EL (cell line): Measurements from ENCODE around the gene PCED1B.
A peak's percentile ranks its signal among the peaks of the same experiment; 100 is the strongest.

Experiments used
- DNase-seq: peaks from one replicate; pipeline ENCODE4 v3.0.0-alpha.2; 2016

The PCED1B gene

DNA sequence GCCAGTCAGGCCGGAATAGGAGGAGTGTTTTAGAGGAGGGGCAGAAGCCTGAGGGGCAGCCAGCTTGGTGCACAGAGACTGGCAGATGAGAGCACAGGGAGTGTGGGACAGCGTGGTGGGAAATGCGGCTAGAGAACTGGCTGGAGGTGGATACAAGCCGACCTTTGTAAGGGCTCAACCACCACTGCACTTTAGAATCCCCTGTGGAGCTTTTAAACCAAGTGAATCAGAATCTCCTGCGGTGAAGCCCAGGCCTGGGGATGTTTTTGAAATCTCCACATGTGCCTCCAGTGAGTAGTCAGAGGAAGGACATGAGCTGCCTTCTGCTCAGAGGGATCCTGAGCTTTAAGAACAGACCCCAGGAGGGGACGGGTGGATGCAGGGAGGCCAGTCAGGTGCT, 10.9 kb upstream of the PCED1B start:
- DNase-seq: peak; percentile 24

DNA sequence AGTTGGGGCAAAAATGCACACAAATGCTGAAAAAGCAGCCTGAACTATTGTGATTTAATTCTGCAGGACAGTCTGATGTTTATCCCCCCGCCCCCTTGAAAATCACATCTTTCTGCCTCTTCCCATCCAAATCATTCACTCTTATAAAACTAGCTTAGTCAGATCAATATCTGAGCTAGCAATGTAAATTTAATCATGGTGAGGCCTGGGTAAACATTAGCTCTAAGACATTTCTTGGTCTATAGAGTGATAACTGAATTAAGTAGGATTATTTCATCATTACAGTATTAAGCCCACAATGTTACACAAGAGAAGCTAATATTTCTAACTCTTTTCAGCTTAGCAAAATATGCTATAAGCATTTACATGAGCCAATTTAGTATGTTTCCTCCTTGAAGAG, 9.1 kb upstream of the PCED1B start:
- DNase-seq: no peak

DNA sequence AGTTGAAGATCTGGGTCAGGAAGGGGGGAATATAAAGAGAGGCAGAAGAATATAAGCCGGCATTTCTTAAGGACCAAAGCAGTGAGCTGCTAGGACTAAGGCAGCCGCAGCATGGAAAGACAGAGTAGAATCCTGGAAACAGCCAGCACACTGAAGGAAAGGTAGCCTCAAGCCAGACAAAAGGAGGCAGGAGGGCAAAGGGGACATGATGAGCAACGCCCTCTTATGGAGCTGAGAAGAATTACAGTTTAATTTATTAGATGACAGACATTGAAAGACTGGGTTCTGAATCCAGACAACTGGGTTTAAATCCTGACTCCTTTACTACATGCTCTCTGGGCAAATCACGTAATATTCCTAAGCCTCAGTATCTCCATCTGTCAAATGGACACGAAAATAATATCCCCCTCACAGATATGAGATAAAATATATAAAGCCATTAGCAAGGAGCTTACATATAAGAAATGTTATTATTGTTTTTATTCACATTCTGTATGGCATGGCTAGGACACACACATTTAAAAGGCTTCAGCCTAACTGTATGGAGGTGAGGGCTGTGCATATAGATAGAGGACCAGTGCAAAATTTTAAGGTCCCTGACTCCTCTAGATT, 8.1 kb upstream of the PCED1B start:
- peak; percentile 11 for DNase-seq

DNA sequence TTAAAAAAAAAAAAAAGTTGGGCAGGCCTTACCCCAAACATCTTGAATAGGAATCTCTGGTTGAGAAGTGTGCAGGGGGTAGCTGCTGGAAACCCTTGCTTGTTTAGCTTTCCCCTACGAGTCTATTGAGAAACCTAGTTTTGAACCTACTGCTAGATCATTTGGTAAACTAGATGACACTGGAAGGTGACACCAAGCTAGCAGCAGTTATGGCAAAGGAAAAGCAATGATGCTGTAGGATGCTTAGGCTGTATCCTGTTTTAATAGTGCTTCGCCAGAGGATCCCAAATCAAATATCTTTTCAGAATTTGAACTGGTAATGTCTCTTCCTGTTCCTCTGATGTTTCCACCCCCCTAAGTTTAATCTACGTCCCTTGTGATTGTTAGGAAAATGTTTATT, 5.5 kb upstream of the PCED1B start:
- no peak for DNase-seq

DNA sequence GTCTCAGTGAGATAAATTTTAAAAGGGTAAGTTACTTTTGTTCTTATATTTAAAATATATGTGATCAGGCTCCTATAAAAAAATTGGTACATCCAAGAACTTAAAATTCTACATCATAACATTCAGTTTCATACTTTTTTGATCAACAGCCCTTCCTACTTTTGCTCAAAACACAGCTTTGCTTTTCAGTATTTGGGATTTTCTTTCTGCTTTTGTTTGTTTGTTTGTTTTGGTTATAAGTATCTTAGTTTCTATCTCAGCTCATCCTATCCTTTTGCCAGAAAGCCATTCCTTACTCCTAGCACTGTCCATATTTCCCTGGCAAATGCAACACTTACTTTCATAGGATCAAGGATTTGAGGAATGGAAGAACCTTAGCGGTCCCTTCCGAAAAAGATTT, 4.7 kb upstream of the PCED1B start:
- no peak for DNase-seq

DNA sequence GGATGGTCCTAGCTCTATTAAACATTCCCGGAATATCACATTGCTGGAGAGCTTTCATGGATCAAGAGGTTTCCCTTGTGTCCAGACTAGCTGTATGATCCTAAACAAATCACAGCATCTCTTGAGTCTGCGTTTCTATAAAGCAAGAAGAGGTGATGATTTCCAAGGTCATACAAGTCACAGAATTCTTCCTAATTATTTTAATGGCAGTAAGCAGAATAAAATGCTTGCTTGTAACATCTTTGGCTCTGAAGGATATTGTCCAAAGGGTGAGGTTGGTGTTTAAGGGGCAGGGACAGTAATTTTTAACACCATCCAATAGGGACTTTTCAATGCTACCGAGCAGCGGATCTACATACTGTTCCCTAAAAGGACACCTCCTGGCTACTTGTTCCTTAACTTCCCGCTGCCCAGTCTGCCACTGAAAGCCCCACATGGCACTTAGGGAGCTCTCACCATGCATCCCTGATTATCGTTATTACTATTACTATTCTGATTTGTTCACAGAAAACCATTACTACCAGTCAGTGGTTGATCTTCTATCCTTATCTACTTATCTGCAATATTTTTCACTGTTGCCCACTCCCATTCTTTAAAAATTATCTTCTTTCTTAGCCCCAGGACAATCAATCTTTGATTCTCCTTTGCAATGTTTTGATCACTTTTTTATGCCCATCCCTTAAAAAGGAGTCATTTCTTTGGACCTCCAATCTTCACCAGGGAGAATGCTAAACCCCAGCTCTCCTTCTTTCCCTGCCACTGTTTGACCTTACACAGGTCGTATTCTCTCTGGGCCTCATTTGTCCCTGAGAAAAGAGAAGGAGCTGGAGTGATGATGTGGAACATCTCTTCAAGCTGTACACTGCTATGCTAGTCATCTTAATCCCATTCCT, 4.0 kb upstream of the PCED1B start:
- no peak for DNase-seq

DNA sequence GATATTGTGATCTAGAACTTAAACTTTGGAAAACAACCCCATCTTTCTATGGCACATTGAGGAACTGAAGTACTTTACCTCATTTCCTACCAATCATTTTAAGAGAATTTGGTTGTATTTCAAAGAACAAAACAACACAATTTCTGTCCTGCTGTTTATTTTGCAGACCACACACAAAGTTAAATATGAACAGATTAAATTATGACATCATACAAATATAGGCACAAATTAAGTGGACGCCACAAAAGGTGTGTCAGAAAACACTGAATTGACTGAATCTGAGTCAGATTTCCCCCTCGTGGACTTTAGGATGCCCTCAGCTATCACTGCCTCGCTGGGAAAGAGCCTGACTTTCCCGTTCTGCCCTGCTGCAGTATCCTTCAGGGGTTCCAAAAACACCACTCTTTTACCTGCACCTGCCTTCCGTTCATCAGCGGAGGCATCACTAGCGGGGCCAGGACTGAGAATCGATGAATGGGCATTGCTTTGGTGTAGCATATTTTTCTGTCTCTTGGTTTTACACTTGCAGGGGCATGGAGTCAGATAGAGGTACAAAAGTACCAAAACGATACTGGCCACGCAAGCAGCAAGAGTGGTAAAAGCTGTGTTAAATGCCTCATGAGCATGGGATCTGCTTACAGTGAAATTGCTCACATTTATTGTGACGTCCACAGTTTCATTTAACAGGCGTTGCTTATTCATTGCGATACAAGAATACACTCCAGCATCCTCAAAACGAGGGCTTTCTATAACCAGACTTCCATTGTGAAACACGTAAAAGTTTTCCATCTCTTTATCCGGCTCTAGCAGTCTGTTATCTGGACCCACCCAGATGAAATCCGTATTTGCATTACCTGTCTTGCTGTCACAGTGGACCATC, 2.0 kb upstream of the PCED1B start:
- no peak for DNase-seq

DNA sequence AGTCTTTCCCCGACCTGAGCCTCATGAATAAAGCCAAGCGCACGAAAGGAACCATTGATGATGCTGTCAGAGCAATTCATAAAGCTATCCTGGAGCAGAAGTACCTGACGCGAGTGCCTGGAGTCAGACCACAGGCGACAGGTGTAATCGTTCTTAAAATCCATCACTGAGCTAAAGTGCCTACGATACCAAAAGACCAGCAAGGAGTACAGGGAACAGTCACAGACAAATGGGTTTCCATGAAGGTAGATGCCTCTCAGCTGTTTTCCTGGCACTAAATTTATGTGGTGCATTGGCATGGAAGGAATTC, 1.4 kb upstream of the PCED1B start:
- DNase-seq: no peak

DNA sequence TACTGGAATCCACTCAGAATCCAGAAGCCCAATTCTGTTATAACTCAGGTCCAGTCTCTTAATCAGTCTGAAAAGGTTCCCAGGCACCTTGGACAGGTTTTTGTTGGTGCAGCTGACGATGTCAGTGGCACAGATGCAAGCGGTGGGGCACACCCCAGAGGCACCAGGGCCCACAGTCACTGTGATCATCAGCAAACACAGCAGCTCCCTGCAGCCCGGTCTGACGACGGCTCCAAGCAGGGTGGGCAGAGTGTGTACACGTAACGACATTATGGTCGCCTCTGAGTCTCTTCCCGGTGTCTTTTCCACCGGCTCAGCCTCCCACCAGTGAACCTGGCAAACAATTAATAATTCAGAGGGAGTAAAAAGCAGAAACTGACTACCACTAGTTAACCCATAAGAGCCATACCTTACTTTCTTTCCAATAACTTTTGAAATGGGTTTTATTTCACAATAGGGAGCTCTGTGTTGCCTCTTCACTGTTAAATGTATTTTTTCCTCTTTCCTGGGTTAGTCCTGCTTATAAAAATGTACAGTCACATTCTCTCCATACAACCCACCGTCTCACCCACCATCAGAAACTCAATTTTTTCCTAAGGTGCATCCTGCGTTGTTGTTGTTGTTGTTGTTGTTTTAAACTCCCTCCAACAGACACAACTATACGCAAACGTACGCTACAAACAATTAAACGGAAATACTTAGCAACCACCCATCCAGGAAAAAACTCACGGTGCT, 521 bp upstream of the PCED1B start:
- DNase-seq: peak; percentile 20

DNA sequence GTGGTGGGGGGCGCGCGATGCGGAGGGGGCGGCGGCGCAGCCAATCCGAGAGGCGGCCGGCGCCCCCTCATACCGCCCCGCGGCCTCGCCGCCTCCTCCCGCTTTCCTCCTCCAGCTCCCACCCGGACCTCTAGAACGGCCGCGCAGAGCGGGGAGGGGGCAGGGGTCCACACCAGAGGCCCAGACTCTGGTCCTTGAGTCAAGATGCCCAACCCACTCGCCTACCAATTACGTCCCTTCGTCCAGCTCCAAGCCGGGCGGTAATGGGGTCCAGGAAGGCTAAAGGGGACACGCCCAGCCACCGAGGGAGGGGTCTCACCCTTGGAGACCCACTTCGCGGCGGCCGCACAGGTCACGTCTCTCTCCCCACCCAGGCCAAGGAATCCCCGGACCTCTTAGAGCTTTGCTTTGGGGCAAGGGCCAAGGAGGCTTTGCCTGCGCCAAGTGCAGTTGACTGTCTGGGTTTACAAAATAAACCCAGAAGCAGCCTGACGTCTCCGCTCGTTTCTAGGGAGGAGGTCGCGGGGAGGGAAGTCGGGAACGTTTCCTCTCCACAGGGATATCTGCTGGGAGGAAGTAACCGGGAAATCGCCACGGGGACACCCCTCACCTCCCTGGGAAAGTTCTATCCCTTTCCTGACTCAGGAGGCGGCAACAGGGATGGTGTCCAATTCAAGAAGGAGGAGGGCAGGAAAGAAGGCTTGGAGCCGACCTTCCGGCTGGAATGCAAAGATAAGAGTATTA, 732 bp downstream of the PCED1B start:
- peak; percentile 61 for DNase-seq

DNA sequence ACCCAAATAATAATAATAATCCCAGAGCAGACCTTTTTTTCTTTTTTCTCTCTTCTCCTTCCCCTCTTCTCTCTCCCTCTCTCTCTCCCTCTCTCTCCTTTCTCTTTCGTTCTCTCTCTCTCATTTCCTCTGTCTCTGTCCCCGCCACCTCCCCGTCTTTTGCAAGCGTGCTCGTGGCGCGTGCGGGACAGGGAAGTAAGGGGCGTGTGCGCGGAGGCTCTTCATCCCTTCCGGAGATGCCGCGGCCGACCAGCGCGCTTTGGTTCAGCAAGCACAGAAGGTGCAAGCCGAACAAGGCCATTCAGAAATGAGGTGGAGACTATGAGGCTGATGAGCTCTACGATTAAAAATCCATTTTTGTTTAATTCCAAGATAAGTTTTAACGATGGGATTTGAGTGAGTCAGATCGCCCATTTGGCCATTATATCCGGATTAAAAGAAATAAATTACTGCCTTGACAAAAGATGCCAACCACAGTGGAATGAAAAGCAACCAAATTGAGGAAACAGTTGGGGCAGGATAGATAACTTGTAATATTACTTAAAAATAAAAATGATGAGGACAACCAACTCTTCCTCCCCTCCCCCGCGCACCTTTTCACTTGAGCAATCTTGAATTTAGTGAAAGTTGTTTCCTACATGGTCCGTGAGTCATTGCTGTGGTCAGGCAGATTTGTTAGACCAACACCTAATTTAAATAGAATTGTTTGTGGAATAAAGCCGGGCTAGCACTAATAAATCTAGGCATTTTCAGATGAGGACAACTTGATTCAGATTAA, 1.5 kb downstream of the PCED1B start:
- peak; percentile 56 for DNase-seq

DNA sequence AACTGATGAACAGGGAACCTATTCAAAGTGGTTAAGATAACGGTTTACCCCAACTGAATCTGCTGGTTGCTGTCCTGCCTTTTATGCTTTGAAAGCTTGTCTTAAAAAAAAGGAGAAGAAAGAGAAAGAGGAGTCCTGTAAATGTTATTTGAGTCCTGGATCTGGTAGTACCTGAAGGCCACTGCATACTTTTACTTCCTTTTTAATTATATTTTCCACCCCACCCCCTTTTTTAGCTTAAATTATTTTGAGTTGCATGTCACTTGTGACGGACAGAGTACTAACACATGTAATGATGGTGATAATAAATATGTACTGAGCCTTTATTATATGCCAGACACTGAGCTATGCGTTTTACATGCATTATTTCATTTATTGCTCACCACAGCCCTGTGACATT, 2.9 kb downstream of the PCED1B start:
- DNase-seq: no peak

DNA sequence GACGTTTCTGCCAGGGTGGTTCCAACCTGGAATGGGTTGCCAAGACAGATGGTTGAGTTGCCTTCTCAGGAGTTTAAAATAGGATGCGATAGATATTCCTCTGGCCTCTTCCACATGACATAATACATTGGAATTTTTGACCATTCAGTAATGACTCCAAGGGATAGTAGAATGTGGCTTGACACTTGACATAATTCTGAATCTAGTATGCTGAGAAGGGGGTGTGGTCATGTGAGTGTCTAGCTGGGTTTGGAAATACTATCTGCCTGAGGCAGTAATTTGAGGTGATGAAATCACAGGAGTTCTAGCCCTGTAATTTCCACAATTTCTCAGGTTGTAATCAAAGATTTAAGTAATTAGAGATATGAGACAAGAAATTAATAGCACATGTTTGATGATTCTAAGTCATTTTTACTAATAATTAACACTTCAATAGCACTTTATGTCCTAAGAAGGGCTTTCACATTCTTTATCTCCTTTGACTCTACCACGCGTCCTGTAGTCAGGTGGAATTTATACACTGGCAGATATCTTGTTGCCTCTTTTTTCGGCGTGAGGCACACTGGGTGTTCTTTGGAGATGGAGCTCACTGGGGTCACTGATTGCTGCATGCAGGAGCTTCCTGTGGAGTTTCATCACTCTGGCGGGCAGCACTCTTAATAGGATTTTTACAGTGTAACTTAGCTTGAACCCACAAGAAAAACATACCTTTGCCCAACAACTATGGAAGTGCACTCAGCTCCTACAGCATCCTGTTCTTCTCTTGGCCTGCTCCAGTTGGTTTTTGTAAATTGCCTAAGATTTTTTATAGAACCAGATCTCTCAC, 3.6 kb downstream of the PCED1B start:
- DNase-seq: peak; percentile 97

DNA sequence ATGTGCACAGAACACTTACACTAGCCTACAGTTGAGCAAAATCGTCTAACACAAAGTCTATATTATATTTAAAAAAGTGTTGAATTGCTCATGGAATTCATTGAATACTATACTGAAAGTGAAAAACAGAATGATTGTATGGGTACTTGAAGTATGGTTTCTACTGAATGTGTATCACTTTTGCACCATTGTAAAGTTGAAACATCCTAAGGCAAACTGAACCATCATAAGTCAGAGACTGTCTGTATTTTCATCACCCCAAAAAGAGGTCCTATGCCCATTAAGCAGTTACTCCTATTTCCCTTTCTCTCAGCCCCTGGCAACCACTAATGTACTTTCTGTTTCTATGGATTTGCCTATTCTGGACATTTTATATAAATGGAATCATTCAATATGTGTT, 4.8 kb downstream of the PCED1B start:
- DNase-seq: no peak

DNA sequence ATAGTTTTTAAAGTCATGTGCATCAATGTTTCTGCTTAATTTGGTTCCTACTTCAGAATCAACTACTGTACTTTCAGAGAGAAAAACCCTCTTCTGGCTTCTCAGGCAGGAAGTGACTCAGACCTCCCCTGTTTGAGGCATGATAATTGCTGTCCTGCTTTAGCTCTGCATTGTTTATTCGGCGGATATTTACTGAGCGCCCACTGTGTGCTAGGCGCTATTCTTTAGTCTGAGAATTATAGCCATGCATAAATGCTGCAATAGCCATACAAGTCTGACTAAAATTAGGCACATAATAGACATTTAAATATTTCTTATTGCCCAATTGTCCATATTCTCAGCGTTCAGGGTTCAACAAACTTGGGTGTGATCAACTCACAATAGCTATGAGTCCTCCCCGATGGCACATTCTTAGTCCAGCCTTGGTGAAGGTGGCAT, 6.4 kb downstream of the PCED1B start:
- DNase-seq: peak; percentile 82

DNA sequence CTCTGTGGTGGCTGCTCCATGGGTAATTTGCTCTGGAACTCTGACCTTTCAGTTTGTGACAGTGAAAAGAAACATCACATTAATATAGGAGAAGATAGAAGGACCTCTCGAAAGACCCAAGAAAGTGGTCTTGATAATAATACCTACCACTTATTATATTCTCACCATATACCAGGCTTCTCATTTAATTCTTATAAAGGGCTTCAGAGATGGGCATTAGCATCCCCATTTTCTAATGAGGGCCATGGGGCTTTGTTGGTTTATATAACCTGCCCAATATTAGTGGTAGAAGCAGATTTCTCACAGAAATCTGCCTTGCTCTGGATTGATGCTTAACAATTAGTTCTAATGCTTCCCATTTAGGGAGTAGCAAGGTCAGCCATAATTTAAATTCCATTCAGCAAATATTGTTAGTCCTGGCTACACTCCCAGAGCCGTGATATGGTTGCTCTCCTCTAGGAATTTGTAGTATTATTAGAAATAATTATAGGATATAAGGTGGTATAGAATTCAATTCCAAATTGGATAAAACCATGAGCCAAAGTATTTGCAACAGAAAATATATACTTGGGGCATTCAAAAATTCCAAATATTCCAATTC, 7.8 kb downstream of the PCED1B start:
- peak; percentile 70 for DNase-seq

DNA sequence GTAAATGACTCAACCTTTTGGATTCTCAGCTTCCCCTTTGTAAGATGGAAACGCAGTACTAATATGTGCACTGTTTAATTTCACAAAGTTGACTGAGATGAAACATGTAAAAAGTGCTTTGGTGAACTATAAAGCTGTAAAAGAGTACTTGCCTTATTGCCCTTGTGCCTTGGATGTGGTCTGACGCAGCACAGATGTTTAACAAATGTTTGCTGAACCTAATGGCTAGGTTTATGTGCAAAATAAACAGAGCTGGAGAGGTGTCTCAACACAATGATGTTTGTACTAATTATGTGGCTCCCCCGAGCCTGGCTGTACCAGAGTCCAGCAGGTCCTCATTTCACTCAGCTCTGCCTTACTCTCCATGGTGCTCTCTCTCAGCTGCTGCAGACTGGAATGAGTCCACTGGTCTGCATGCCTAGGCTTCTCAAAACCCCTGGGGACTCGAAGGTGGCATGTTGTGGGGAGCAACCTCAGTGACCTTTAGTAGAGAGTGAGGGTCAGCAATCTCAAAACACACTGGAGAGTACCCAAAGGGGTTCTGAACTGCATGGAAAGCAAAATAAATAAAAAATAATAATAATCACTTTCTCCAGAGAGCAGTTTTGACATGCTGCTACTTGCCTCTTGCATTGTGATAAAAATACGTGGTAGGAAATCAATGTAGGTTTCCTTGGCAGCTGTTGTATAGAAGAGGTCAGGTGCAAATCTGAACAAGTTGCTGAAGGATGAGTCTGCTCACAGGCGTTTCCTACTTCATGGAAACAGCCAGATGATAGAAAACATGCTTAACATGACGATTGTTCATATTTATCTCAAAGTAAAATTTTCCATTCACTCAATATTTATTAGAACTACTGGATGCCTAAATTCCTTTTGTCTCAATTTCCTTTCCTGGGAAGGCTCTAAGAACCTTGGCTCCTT, 8.9 kb downstream of the PCED1B start:
- peak; percentile 28 for DNase-seq

DNA sequence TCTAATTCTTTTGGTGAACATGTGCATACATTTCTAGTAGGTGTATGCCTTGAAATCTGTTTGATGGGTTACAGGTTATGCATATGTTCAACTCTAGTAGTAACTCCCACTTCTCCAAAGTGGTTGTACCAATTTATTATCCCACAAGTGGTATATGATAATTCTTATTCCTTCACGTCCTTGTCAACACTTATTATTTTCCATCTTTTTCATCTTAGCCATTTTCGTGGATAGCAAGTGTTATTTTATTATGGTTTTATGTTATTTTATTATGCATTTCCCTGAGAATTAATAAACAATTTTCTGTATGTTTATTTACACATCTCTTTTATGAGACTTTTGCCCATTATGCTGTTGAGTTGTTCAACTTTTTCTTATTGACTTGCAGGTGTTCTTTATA, 11.6 kb downstream of the PCED1B start:
- DNase-seq: no peak

DNA sequence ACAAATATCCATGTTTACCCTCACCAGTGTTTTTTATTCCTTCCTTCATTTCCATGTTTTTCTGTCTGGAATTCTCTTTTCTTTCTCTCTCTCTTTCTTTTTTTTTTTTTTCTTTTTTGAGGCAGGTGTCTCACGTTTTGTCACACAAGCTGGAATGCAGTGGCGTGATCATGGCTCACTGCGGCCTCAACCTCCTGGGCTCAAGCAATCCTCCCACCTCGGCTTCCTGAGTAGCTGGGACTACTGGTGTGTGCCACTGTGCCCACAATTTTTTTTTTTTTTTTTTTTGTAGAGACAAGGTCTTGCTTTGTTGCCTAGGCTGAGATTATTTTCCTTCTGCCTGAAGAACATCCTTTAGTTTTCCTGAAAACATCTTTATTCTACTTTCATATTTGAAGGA, 15.4 kb downstream of the PCED1B start:
- DNase-seq: peak; percentile 52
